Stimulated activated CD8-positive, alpha-beta memory T cell treated with anti-CD3 and anti-CD28 coated beads, Interleukin-7, amount 100 ng/mL, for 48 hours (primary cell): ENCODE results near the gene CRYBG2.
"Not testable (repeated sequence)": the region's sequence is repeated elsewhere in the genome, so short reads cannot be mapped to it uniquely, and the experiment has no call there.

Source experiments
- DNase-seq, 2 donors: peaks; one replicate each; pipeline ENCODE4 v3.0.0-alpha.2; 2020; ENCODE audit warnings: low read depth in 1 of 2; ENCODE audit errors: extremely low read depth in 1 of 2

Gene CRYBG2

DNA sequence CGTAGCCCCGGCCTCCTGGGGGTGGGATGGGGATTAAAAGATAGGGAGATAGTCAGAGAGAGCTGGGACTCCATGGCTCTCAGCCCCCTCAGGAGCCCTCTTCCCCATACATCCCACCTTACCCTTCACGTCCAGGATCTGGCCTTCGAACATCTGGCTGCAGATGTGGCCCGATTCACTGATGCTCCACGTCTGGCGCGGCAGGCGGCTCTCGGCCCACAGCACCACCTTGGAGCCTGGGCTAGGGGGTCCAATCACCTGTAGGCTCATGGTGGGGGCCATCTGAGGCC is 31.9 kb downstream of the CRYBG2 start:
- DNase-seq = no peak

DNA sequence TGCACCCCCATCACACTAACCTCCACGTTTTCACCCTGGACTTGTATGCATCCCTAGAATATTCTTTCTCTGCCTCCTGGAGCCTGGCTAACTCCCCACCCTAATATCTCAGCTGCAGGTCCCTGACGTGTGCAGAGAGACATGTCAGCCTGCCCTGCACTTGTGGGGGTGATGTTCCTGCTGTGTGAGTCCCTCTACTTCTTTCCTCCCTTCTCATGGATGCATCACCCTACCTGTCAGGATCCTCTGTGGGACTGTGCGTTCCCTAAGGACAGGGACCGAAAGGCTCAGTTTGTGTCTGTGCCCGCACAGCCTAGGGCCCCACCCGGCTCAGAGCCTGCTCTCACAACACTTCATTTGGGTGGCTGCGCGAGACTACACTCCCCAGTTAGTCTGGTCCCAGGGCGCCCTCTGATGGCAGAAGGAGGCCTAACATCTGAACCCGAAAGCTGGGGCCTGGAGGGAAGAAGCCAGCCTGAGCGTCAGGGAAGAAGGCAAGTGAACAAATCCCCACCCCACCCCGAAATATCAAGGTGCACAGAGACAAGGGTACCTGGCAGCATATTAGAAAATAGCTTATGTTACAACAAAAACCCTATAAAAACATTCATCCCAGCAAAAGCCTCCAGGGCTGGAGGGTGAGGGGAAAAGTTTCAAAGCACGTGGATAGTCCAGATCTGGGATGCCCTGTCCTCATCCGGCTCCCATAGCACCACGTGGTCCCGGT is 32.5 kb downstream of the CRYBG2 start:
- peak; percentile 76 to 90 for DNase-seq

DNA sequence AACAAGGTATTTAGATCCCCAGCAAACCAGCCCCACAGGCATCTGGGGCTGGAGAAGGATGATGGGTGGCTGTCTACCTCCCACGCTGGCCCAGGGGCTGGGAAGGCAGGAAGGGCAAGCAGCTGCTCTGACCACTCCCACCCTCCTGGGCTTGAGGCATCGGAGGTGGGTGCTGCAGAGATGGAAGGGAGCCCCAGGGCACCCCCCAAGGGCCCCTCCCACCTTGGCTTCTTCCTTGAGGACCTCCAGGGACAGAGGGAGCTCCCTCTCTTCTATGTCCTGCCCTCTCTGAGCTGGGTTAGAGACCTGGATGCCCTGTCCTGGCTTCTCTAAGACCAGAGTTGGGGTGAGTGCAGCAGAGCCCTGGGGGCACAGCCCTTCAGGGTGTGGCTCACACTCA is 33.0 kb downstream of the CRYBG2 start:
- DNase-seq = no peak

DNA sequence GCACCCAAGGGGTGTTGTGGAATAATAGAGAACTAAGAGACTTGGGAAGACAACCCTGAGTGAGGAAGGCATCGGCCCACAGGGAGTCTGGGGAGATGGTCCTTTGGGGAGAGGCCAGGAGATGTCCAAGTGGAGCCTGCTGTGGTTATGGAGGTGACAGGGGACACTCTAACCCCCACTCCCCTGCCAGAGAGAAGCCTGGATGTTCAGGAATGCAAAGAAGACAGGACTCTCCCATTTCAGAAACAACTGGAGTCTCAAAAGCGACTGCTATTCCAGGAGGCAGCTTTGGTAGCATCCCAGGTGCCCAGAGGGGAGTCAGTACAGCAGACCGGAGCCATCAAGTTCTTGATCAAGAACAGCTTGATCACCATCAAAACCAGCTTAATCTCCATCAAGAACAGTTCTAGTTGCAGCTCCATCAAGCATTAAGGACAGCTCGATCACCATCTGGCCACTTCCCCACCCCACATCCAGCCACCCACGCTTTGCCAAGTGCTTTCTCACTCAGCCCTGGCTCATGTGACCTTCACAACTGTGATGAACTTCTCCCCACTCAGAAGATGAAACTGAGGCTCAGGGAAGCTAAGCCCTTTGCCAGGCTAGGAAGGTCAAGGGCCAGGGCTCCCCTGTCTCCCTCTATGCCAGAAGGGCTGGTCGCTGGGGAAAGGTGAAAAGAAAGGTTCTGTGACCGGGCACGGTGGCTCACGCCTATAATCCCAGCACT is 35.4 kb downstream of the CRYBG2 start:
- DNase-seq = peak in 1 of 2 donors; percentile 62

DNA sequence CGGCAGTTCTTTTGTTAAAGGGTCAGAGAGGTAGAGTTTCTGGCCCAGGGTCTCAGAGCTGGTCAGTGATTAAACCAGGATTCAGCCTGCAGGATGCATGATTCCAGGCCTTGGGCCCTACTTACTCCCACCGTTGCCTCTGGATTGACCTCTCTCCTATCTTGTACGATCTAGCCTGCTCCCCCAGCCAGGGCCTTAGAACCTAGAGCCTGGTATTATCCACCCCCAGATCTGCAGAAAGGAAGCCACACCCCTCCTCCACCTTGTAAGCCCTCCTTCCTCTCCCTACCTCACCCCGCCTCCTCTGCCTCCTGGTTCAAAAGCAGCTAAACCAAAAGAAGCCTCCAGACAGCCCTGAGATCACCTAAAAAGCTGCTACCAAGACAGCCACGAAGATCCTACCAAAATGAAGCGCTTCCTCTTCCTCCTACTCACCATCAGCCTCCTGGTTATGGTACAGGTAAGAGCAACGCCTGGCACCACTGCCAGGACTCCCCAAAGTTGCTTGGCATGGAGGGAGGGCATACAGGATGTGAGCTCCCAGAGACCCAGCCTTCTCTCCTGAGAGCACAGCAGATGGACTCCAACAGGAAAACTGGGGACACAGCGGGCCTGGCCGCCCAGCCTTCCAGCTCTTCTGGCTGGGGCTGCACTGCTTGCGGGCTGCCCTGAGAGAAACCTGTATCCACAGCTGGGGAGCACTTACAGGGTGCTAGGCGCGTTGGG is 36.2 kb downstream of the CRYBG2 start, which contains the start of gene CD52:
CD52 (plus strand) TSS at position 347 of the 726 bp plus-strand sequence; CDS start at position 407, 60 bp downstream.
- DNase-seq = peak; percentile 49 to 68

DNA sequence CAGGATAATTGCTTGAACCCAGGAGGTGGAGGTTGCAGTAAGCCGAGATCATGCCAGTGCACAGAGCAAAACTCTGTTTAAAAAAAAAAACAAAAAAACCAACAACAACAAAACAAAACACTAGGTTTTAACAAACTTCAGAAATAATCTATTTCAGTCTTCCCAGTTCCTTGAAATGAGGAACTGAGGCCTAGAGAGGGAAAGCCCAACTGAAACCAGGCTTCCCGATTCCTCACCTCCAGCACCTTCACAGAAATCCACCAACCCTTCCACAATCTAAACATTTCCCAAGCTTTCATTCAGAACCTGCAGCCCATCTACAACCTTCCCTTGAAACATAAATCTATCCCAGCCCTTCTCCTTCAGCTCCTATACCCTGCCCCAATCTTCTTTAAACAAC is 36.8 kb downstream of the CRYBG2 start:
- no peak for DNase-seq

DNA sequence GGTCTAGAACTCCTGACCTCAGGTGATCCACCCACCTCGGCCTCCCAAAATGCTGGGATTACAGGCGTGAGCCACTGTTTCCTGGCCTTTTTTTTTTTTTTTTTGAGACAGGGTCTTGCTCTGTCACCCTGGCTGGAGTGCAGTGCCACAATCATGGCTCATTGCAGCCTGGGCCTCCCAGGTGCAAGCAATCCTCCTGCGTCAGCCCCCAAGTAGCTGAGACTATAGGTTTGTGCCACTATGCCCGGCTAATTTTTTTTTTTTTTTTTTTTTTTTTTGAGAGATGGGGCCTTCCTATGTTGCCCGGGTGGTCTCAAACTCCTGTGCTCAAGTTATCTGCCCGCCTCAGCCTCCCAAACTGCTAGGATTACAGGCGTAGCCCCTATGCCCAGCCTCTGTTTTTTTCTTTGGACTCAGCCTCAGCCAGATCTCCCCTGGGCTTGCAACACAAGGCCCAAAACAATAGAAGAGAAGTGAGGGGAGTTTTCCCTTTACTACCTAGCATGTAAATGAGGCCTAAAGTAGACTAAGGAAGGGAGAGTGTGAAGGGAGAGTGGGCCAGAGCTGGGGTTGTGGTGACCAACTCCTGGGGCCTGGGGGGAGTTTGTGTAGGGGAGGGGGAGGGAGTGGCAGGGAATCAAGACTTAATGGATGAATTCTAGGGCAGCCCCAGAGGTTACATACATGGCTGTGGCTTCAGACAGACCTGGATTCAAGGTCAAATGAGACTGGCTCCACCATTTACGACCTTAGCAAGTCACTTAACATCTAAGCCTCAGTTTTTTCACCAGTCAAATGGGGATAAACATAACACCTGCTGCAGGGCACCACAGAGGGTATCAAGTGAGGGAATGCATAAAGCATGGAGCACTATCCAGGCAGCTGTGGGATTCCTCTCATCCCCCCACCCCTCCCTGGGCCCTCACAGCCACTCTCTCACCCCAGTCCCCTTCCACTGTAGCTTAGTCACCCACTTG is 37.8 kb downstream of the CRYBG2 start:
- DNase-seq = no peak

DNA sequence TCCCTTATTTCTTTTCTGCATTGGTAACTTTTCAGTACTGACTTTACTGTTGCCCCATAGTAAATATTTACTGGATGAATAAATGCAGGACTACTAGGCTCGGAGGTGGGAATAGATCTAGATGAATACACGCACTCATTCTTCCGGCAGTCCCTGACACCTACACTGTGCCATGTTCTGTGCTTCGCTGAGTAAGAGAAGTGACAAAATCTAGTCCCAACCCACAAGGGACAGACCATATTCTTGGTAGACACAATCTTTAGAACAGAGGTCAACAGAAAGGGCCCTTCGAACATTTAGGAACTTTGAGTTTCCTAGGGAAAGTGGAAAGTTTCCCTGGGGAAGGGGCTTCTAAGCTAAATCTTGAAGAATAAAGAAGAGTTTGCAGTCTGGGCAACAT is 39.4 kb downstream of the CRYBG2 start:
- no peak for DNase-seq

DNA sequence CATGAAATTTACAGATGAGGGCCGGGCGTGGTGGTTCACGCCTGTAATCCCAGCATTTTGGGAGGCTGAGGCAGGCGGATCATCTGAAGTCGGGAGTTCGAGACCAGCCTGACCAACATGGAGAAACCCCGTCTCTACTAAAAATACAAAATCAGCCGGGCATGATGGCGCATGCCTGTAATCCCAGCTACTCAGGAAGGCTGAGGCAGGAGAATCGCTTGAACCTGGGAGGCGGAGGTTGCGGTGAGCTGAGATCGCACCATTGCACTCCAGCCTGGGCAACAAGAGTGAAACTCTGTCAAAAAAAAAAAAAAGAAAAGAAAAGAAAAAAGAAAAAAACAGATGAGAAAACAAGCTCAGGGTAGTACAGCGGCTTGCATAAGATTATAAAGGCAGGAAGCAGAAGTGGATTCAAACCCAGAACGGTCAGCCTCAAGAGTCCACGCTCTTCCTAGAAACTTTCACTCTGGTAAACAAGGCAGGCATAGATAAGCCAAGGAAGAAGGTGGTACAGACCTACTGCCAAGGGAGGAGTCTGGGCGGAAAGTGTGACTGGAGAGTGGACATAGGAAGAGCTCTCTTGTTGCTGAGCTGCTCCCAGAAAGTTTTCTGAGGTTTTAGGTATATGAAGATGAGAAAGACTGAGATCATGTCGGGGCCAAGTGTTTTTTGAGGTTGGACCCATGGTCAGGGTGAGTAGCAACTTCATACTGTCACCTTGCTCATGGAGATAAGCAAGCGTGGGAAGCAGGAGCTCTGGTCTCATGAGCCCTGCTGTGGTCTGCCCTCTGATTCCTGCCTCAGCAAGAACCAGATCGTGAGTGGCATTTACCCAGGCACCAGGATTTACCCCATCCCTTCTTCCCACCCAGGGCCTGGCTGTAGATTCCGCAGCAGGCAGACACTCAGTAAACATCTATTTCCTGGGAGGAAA is 45.7 kb downstream of the CRYBG2 start:
- DNase-seq = not testable (repeated sequence)

DNA sequence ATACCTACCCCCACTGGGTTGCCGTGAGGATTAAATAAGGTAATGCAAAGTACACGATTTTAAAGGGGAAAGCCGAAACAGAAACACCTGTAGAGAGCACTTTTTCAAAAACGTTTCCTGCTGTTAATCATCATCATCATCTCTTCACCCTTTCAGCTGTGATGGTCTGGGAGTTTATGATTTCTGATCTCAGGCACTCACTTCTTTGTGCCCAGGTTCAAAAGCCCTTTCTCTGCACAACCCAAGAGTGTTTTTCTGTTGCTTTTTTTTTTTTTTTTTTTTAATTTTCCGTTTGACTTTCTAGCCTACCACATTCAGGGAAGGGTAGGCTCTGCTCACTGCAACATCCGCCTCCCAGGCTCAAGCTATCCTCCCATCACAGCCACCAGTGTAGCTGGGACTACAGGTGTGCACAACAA is 46.6 kb downstream of the CRYBG2 start:
- DNase-seq = no peak

DNA sequence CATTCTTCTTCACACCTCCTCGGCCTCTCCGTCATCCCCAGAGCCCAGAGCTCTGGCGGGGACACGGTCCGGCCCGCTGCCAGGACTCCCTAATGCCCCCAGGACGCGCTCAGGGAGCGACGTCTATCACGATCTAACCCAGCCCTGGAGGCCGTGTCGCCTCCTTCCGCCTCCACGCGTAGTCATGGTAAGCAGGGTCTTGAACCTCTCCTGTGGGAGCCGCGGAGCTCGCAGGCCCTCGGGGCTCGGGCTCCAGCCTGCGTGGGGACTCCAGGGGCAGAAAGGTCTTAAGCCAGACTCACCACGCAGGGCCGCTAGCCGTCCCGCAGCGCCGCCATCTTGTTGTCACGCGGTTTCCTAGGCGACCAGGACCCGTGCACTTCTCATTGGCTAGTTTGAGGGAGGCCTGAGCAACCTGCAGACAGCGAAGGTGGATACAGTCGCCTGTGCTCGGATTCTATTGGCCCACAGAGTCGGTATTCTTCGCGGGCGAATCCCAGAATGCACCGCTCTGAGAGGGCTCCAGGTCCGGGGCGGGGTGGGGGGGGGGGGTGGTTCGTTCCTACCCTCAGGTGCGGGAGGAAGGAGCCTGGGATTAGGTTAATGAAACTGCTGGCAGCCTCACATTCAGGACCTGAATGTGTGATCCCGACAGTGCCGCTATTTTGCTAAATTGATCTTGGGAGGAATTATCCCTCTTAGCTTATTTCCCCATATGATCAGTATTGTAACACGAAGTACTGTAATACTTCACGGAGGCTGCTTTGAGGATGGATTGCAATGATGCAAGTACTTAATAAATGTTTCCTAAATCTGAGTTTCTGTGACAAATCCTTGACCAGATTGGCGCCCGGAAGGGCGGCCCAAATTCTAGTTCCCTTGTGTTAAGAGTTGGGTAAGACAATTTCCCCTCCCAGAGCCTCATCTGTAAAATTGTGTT is 47.4 kb downstream of the CRYBG2 start, which contains the start of gene UBXN11:
UBXN11 (minus strand) TSS at position 347 of the 940 bp plus-strand sequence. CDS start 3,753 bp downstream, outside the sequence.
- DNase-seq = peak; percentile 80 to 93

DNA sequence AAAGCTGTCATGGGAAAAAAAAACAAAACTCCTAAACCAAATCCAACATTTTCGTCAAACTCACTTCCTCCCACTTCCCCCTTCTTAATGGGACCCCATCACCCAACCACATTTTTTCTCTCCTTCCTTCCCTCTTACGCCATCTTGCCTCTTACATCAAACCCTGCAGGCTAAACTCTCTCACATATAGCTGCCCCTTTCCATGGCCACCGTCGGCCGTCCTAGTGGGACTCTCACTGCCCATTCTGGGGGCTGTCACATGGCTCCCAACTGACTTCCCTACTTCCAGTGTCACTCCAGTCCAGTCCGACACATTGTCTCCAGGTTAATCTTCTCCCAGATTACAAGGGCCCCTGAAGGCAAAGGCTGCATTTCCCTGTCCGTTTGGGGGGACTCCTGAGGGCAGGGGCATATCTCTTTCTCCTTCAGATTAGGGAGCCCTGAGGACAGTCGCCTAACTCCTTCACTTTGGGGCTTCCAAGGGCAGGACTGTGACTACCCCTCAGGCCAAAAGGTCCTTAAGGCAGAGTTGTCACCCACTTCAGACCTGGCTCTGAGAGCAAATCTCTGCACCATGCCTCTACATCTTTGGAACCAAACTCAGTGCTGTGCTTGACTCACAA is 48.2 kb downstream of the CRYBG2 start:
- DNase-seq = no peak

DNA sequence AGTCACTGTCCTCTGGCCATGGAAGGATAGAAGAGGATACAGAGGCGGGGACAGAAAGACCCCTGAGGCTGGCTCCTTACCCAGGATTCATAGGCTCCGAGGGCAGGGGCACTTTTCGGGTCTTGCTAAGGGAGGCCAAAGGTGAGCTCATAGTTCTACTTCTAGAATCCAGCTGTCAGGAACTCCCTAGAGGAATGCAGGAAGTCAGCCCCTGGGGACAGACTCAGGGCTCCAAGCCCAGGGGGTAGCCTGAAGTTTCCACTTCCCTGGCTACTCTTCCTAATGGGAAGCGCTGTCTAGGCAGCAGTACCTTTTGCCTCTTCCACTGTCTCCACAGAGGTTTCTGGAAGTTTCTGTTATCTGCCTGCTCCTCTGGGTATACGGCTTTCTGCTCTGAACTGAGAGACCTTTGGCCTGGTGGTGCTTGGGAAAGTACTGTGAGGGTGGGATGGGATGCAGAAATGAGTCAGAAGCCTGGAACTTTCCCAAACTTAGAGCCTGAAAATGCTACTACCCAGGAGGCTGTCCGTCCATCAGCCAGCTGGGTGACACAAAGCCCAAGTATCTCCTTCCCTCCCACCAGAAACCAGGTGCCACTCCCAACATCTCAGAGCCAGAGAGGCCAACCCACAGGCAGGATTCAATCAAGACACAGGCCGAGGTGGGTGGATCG is 51.1 kb downstream of the CRYBG2 start:
- no peak for DNase-seq

DNA sequence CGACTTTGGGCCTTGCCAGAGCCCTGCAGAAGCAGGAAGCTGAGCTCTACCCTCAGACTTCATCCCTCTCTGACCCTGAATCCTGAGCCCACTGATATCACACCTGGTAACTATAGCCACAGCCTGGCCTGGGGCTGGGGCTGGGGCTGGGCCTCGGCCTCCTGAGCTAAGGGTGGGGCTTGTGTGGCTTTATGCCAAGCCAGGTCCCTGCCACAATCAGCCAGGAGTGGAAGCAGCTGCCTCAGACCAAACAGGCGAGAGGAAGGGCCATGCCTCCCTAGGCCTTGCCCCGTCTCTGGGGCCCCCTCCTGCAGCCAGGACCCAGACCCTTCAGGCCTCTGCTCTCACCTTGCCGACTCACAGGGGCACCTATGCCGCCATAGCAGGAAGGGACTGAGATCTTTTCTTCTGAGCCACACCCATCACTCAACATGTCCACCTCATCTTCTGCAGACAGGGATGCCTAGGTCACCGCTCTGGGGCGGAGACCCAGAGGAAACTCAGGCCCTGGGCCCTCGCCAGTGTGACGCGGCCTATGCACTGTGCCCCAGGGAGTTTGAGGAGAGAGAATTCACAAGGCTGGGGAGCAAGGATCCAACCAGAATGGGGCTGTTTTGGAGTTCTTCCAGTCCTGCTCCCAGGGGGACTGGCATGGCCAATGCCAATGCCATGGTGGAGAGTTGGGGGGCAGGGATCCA is 53.2 kb downstream of the CRYBG2 start:
- DNase-seq = no peak

DNA sequence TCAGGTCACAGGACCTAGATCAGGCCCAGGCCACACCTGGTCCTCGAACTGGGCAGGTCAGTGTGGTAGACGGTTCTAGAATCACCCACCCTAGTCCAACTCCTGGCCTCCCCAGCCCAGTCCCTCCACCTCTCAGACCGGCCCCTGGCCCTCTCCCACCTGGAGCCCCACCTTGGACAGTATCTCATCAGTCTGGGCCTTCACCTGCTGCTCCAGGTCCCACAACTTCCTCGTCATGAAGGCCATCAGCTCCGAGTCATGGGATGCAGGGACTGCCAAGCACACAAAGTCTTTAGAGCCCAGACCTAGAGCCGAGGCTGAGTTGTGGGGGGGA is 56.2 kb downstream of the CRYBG2 start:
- no peak for DNase-seq

DNA sequence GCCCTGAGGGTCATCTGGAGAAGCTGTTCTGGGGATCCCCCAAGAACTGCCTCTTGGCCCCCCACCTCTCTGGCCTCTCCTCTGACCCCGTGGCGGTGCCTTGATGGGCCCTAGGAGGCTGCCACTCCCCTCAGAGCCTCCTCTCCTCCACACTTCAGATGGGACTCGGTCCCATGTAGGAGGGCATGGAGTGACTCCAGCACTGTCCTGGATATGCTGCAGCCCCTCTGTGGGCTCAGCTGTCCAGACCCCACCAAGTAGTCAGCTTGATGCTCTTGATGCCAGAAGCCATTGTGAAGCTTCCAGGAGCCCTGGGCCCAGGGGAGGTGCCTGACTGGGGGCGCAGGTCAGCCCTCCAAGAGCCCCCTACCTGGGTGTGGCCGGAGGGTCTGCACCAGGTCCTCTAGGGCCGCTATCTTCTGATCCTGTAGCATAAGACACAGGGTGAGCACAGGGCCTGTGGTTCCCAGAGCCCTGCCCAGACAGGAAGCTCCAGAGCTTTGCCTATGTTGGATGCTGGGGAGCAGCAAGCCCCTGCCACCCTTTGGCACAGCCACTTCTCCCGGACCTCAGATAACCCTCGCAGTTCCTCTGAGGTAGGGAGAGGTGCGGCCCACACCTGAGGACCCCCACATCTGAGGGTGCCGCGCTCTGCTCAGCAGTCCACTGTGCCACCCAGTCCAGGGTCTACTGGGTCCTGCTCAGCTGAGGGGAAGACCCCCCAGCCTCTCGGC is 56.7 kb downstream of the CRYBG2 start:
- DNase-seq = no peak
